SK-N-MC (cell line): Measurements from ENCODE around the gene AOPEP.

Experiments
- EZH2 ChIP-seq: fragments of 200-600 bp; sonication (generic); IDR thresholded peaks from one replicate; pipeline ENCODE4 v1.6.1; 2017; ENCODE audit warnings: antibody characterized with exemption
- POLR2AphosphoS5 ChIP-seq: IDR thresholded peaks from 2 replicates; pipeline ENCODE4 v1.6.1; 2012; ENCODE audit warnings: mild to moderate bottlenecking, low read depth, low read length, borderline replicate concordance

- no peak for TF ChIP-seq POLR2AphosphoS5
- no peak for TF ChIP-seq EZH2
Measured at GRCh38 chr9:94899464-94900221, 173.1 kb downstream of the AOPEP start.
